SK-N-SH treated with all-trans-retinoic acid at 6 μM for 48 hours (cell line): Measurements from ENCODE around the gene LY6G5C.

ENCODE experiments used
- ATAC-seq: fragments of 200-7000 bp; cut with Tn5 transposase; 3 replicates; pipeline ENCODE4 v1.9.1; 2020; ENCODE audit warnings: mild to moderate bottlenecking, moderate library complexity
- ARNTL ChIP-seq: fragments of 450-650 bp; formaldehyde crosslinking; IDR thresholded peaks from 2 replicates; pipeline ENCODE4 v1.5.0; 2020; ENCODE audit warnings: low read depth, mild to moderate bottlenecking, moderate library complexity, borderline replicate concordance
- CREB5 ChIP-seq: fragments of 250-450 bp; sonication (Bioruptor Pico); IDR thresholded peaks from 2 replicates; pipeline ENCODE4 v1.5.1; 2020; ENCODE audit warnings: low read depth, mild to moderate bottlenecking, moderate library complexity
- CSDC2 ChIP-seq: fragments of 250-450 bp; sonication (Bioruptor Pico); IDR thresholded peaks from 2 replicates; pipeline ENCODE4 v1.5.0; 2020; ENCODE audit warnings: mild to moderate bottlenecking, moderate library complexity
- ESRRG ChIP-seq: fragments of 250-450 bp; sonication (Bioruptor Pico); IDR thresholded peaks from 2 replicates; pipeline ENCODE4 v1.6.1; 2021; ENCODE audit warnings: mild to moderate bottlenecking
- GLIS3 ChIP-seq: fragments of 250-450 bp; sonication (Bioruptor Pico); IDR thresholded peaks from 2 replicates; pipeline ENCODE4 v1.5.0; 2020; ENCODE audit warnings: mild to moderate bottlenecking, moderate library complexity
- ISL1 ChIP-seq: fragments of 250-450 bp; sonication (Bioruptor Pico); IDR thresholded peaks from 2 replicates; pipeline ENCODE4 v2.1.2; 2022; ENCODE audit warnings: mild to moderate bottlenecking, moderate library complexity
- PPARA ChIP-seq: fragments of 250-450 bp; sonication (Bioruptor Pico); IDR thresholded peaks from 2 replicates; pipeline ENCODE4 v1.5.0; 2020; ENCODE audit warnings: mild to moderate bottlenecking, borderline replicate concordance
- RARB ChIP-seq: fragments of 250-450 bp; sonication (Bioruptor Pico); IDR thresholded peaks from 2 replicates; pipeline ENCODE4 v1.8.0; 2021; ENCODE audit warnings: mild to moderate bottlenecking, moderate library complexity
- SNAI2 ChIP-seq: fragments of 250-450 bp; sonication (Bioruptor Pico); IDR thresholded peaks from 2 replicates; pipeline ENCODE4 v1.5.0; 2020; ENCODE audit warnings: mild to moderate bottlenecking, moderate library complexity
- TCF4 ChIP-seq: fragments of 250-450 bp; sonication (Bioruptor Pico); IDR thresholded peaks from 2 replicates; pipeline ENCODE4 v1.8.0; 2021; ENCODE audit warnings: mild to moderate bottlenecking, moderate library complexity, borderline replicate concordance
- TOX ChIP-seq: fragments of 250-450 bp; sonication (Bioruptor Pico); IDR thresholded peaks from 2 replicates; pipeline ENCODE4 v1.8.0; 2021; ENCODE audit warnings: mild to moderate bottlenecking, moderate library complexity, borderline replicate concordance
- ZFP3 ChIP-seq: fragments of 250-450 bp; sonication (Bioruptor Pico); IDR thresholded peaks from 2 replicates; pipeline ENCODE4 v1.5.0; 2020; ENCODE audit warnings: mild to moderate bottlenecking, moderate library complexity
- ZFP30 ChIP-seq: fragments of 450-650 bp; formaldehyde crosslinking; IDR thresholded peaks from 2 replicates; pipeline ENCODE4 v1.5.0; 2022; ENCODE audit warnings: mild to moderate bottlenecking, moderate library complexity
- ZNF565 ChIP-seq: fragments of 450-650 bp; formaldehyde crosslinking; conservative IDR thresholded peaks from 2 replicates; pipeline ENCODE4 v1.5.0; 2020; ENCODE audit warnings: low read depth, mild to moderate bottlenecking, moderate library complexity
- ZNF70 ChIP-seq: fragments of 450-650 bp; formaldehyde crosslinking; IDR thresholded peaks from 2 replicates; pipeline ENCODE4 v1.5.0; 2020; ENCODE audit warnings: mild to moderate bottlenecking, moderate library complexity
- ZNF8 ChIP-seq: fragments of 450-650 bp; formaldehyde crosslinking; IDR thresholded peaks from 2 replicates; pipeline ENCODE4 v1.5.0; 2020; ENCODE audit warnings: mild to moderate bottlenecking, moderate library complexity
- TF ChIP-seq, protein P1 (sequence below): fragments of 250-450 bp; sonication (Bioruptor Pico); IDR thresholded peaks from 2 replicates; pipeline ENCODE4 v1.5.0; 2020; ENCODE audit warnings: mild to moderate bottlenecking, moderate library complexity
- TF ChIP-seq, protein P2 (sequence below): fragments of 250-450 bp; sonication (Bioruptor Pico); IDR thresholded peaks from 2 replicates; pipeline ENCODE4 v1.8.0; 2021; ENCODE audit warnings: low read depth, mild to moderate bottlenecking, moderate library complexity, borderline replicate concordance
- TF ChIP-seq, protein P3 (sequence below): fragments of 250-450 bp; sonication (Bioruptor Pico); IDR thresholded peaks from 2 replicates; pipeline ENCODE4 v1.5.1; 2021; ENCODE audit warnings: mild to moderate bottlenecking, moderate library complexity

The LY6G5C gene

GRCh38 chr6:31723245-31723979, 42.5 kb upstream of the LY6G5C start, which contains the start of gene MPIG6B (continued):
- TF ChIP-seq TOX (CRISPR knock-in tag) (no peak), ZNF565 (CRISPR knock-in tag) (no peak), ZNF70 (CRISPR knock-in tag) (no peak), ZFP30 (CRISPR knock-in tag) (no peak), PPARA (CRISPR knock-in tag) (no peak), RARB (CRISPR knock-in tag) (no peak), ARNTL (CRISPR knock-in tag) (no peak)
- TF ChIP-seq, protein P1, sequence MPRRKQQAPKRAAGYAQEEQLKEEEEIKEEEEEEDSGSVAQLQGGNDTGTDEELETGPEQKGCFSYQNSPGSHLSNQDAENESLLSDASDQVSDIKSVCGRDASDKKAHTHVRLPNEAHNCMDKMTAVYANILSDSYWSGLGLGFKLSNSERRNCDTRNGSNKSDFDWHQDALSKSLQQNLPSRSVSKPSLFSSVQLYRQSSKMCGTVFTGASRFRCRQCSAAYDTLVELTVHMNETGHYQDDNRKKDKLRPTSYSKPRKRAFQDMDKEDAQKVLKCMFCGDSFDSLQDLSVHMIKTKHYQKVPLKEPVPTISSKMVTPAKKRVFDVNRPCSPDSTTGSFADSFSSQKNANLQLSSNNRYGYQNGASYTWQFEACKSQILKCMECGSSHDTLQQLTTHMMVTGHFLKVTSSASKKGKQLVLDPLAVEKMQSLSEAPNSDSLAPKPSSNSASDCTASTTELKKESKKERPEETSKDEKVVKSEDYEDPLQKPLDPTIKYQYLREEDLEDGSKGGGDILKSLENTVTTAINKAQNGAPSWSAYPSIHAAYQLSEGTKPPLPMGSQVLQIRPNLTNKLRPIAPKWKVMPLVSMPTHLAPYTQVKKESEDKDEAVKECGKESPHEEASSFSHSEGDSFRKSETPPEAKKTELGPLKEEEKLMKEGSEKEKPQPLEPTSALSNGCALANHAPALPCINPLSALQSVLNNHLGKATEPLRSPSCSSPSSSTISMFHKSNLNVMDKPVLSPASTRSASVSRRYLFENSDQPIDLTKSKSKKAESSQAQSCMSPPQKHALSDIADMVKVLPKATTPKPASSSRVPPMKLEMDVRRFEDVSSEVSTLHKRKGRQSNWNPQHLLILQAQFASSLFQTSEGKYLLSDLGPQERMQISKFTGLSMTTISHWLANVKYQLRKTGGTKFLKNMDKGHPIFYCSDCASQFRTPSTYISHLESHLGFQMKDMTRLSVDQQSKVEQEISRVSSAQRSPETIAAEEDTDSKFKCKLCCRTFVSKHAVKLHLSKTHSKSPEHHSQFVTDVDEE (CRISPR knock-in tag): no peak

- TF ChIP-seq TOX (CRISPR knock-in tag) (no peak), ZFP3 (CRISPR knock-in tag) (no peak), ESRRG (CRISPR knock-in tag) (no peak), CREB5 (CRISPR knock-in tag) (no peak), RARB (CRISPR knock-in tag) (no peak), ZNF8 (CRISPR knock-in tag) (no peak), ISL1 (CRISPR knock-in tag) (no peak), ZNF565 (CRISPR knock-in tag) (no peak), CSDC2 (CRISPR knock-in tag) (no peak), PPARA (CRISPR knock-in tag) (no peak), TCF4 (CRISPR knock-in tag) (no peak), ARNTL (CRISPR knock-in tag) (no peak), ZNF70 (CRISPR knock-in tag) (no peak), ZFP30 (CRISPR knock-in tag) (no peak), GLIS3 (CRISPR knock-in tag) (no peak), SNAI2 (no peak)
- TF ChIP-seq, protein P2, sequence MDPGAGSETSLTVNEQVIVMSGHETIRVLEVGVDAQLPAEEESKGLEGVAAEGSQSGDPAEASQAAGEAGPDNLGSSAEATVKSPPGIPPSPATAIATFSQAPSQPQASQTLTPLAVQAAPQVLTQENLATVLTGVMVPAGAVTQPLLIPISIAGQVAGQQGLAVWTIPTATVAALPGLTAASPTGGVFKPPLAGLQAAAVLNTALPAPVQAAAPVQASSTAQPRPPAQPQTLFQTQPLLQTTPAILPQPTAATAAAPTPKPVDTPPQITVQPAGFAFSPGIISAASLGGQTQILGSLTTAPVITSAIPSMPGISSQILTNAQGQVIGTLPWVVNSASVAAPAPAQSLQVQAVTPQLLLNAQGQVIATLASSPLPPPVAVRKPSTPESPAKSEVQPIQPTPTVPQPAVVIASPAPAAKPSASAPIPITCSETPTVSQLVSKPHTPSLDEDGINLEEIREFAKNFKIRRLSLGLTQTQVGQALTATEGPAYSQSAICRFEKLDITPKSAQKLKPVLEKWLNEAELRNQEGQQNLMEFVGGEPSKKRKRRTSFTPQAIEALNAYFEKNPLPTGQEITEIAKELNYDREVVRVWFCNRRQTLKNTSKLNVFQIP (CRISPR knock-in tag): no peak
- TF ChIP-seq, protein P1 (CRISPR knock-in tag): no peak
- TF ChIP-seq, protein P3, sequence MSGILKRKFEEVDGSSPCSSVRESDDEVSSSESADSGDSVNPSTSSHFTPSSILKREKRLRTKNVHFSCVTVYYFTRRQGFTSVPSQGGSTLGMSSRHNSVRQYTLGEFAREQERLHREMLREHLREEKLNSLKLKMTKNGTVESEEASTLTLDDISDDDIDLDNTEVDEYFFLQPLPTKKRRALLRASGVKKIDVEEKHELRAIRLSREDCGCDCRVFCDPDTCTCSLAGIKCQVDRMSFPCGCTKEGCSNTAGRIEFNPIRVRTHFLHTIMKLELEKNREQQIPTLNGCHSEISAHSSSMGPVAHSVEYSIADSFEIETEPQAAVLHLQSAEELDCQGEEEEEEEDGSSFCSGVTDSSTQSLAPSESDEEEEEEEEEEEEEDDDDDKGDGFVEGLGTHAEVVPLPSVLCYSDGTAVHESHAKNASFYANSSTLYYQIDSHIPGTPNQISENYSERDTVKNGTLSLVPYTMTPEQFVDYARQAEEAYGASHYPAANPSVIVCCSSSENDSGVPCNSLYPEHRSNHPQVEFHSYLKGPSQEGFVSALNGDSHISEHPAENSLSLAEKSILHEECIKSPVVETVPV (CRISPR knock-in tag): no peak
- no peak for ATAC-seq
Measured at GRCh38 chr6:31722173-31722572, 41.3 kb upstream of the LY6G5C start.
